Frontal cortex (tissue), 4 donors: Measurements from ENCODE around the gene ZBTB7C. TPM values are rescaled to one million over a fixed set of nuclear protein-coding genes. Genes with fewer than 3 reads are reported as not detected.

Experiments used
- DNase-seq, 2 donors: peaks; one replicate each; pipeline ENCODE4 v3.0.0; 2012; ENCODE audit warnings: low spot score in 2 of 2
- FAIRE-seq: peaks from 2 replicates; lab custom pipeline; 2012; peaks lifted over from hg19 to GRCh38; lab: Jason Lieb, UNC
- total RNA-seq: library from RNA; depleted of rRNA; stranded (reverse); fragments of >200 nt; gene quantifications from one replicate; pipeline ENCODE4 v1.2.3, GENCODE V29; 2014
- donor health status: control.
- donor health status: control.
- donor health status: control.

Gene ZBTB7C
- total RNA-seq, 1 donor from 2014 or later: 1.6 TPM

DNA sequence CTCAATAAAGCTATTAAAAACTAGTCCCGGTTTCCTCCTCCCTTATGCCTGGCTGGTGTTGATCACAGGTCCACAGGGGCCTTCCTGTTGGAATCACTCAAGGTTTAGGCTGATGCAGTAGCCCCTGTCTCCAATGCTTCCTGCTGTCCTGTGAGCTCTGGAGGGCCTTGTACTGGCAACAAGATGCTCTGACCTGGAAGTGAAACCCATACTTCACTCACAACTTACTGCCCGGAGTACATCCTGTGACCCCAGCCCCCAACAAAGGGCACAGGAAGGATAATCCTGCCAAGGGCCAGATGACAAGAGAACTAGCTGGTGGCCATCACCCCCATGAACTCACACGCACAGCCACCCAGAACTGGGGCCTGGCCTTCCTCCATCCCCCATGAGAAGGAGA is 50.3 kb downstream of the ZBTB7C start:
- FAIRE-seq (no peak), DNase-seq (no peak)

DNA sequence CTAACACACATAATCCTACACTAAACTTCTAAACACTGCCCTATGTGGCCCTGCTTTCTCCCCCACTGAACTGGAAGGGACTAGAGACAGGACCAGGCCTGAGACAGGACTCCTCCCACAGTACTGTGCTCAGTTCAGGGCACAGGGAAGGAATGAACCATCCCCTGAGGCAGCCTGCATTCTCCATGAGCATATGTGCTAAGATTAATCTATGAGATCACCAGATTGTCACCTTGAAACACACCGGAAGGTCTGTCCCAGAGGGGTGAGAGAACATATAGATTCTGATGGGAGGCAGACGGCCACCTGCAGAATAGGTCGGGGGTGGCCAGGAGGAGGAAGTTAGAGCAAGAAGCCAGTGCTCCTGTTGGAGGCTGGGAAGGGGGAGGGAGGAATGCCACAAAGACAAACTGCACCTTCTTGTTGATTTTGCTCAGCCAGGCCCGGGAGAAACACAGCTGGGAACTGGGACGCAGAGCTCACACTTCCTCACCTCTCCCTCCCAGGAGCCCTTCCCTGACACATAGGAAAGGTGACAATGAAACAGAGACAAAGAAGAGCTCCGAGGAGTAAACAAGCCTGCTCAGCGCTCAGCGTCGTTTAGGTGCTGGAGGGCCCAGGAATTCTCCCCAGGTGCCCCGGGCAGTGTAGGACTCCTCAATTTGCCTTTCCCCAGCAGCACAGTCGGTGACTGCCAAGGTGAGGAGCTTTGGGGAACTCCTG is 52.1 kb downstream of the ZBTB7C start:
- FAIRE-seq (no peak), DNase-seq (no peak)

GRCh38 chr18:48356151-48356745 is 52.9 kb downstream of the ZBTB7C start:
- FAIRE-seq (no peak), DNase-seq (no peak)

DNA sequence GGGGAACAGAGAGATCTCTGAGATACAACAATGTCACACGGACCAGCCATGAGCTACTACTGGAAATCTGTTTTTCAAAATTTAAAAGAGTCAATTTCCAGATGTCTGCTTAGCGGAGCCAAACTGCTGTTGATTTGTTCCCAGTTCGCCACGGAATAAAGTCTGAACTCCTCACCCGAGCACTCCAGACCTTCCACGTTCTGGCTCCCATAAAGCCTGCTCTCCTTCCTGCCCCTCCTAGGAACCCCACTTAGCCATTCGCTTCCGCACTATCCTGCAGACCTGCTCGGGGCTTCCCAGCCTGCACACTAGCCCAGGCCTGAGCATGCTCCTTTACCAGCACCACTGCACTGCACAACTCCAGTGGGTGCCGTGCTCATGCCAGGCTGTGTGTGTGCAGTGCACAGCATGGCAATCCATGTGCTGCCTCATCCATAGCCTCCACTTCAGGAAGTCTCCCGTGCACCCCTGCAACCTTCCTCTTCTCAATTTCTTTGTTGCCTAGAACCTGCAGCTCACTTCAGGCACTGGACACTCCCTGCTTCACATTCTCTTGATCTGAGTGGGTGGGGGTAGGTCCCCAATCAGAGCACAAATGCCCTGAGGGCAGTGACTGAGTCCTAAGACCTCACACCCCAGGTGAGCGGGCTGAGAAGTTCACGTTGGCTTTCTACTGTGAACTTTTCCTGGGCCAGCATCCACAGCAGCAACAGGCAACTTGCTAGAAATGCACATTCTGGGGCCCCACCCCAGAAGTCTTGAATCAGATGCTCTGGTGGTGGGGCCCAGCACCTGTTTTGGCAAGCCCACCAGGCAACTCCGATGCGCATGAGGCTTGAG is 53.7 kb downstream of the ZBTB7C start:
- FAIRE-seq (no peak), DNase-seq (no peak)

DNA sequence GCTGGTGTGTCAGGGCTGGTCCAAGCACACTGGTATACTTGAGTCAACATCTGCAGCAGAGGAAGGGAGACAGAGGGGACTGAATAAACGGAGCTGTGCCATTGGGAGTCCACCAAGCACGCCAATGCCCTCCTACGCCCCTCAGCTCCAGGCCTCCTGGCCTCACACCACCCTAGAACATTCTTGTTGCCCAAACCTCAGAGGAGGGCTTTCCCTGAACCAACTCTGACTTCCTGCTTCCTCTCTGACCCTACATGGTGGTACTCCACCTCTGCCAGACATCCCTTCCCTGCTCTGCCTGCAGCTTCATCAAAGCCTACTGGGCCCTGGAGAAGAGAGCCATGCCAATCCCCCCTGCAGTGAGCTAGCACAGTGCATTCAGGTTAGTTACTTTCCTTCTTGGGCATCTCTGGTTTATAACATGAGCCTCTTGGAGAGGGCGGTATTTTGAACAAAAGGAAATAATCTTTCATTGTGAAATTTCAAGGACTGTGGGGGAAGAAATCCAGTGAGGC is 54.4 kb downstream of the ZBTB7C start:
- FAIRE-seq (no peak), DNase-seq (no peak)

GRCh38 chr18:48352051-48352755 is 57.0 kb downstream of the ZBTB7C start:
- FAIRE-seq: no peak
- no peak for DNase-seq

DNA sequence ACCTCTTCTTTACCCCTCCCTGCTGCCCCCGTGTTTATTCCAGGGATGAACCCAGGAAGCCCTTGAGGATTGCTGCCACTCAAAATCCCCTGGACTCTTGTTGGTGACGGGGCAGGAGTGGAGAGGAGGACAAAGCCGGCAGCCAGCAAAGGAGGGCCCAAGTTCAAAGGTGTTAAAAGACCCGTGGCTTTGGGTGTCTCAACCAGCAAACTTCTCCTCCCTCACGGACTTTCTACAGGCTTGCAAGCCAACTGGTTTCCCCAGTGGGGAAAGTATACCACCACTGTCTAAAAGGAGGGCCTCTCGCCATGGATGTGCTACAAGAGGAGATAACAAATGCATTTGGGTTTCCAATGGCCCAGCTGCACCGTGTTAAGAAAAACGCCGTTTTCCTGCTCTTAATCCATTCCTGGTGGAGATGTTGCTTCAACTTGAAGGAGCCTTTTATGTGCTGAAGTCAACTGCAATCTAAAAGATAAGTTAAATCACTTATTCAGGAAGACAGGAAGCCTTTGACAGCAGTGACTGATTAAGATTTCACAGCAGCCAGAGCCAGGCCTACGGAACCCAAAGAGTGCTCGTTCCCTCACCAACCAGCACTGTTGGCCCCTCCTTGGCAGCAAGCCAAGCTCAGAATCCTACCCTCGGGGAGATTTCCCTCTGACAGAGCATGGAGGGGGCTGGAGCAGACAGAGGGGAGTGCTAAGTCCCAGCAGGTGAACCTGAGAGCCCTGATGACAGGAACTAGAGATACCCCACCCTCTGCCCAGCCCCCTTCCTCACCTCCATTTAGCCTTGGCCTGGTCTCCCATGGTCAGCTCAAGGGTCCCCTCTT is 57.8 kb downstream of the ZBTB7C start:
- no peak for FAIRE-seq
- DNase-seq: no peak

GRCh38 chr18:48348739-48349138 is 60.4 kb downstream of the ZBTB7C start:
- DNase-seq: no peak
- no peak for FAIRE-seq

GRCh38 chr18:48347756-48348326 is 61.3 kb downstream of the ZBTB7C start:
- DNase-seq (no peak), FAIRE-seq (no peak)

- FAIRE-seq (no peak), DNase-seq (no peak)
Observed at GRCh38 chr18:48345596-48345995, 63.6 kb downstream of the ZBTB7C start.

DNA sequence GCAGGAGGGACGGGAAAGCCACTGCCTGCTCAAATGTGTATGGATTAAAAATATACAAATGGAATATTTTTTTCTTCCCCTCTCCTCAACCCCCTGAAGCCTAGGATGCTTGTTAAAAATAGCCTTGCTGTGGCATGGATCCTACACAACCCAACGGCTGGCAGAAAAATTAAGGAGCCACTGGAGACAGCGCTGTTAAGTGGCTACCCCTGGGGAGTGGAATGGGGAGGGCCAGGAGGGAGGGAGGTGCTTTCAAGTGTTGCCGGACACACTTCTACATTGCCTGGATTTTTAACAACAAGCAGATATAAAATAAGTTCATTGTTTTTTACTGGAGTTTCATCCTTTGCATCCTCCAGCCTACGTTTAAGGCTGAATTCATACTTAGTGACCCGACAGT is 66.6 kb downstream of the ZBTB7C start:
- FAIRE-seq: no peak
- no peak for DNase-seq

- DNase-seq (no peak), FAIRE-seq (no peak)
Observed at GRCh38 chr18:48342125-48342524, 67.1 kb downstream of the ZBTB7C start.

GRCh38 chr18:48340560-48340959 is 68.6 kb downstream of the ZBTB7C start:
- no peak for DNase-seq
- FAIRE-seq: no peak

DNA sequence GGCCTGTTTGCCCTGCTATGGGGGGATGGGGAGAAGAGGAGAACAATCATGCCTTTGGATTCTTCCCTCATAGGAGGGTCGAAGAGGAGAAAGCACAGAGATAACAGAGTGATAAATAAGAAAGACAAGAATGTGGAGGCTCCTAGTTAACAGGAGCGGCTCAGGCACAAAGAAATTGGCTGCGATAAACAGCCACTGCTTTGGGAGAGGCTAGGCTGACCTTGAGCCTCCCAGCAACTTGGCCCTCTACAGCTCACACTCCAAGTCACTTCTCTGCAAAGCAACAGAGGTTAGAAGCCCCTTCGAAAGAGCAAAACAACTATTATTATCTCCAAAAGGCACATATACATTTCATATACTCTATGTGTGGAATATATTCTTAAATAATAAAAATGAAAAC is 69.5 kb downstream of the ZBTB7C start:
- no peak for FAIRE-seq
- DNase-seq: no peak

GRCh38 chr18:48338915-48339314 is 70.3 kb downstream of the ZBTB7C start:
- FAIRE-seq (no peak), DNase-seq (no peak)

DNA sequence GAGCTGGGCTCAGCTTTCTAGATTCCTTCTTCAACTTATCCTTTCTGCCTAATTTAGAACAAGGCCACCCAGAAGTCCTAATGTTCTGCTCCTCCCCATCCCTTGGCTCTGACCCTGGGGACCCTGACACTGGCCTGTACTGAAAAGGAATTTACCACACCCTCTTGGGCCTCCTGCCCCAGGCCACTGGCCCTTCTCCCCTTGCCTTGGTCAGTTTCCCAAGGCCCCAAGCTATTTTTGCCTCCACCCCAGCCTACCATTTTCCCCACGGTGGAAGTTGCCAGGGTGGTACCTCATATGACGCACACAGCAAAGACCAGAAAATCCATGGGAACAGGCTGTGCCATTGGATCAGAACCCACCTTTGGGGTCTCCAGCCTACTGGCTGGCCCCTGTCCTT is 72.1 kb downstream of the ZBTB7C start:
- FAIRE-seq: no peak

DNA sequence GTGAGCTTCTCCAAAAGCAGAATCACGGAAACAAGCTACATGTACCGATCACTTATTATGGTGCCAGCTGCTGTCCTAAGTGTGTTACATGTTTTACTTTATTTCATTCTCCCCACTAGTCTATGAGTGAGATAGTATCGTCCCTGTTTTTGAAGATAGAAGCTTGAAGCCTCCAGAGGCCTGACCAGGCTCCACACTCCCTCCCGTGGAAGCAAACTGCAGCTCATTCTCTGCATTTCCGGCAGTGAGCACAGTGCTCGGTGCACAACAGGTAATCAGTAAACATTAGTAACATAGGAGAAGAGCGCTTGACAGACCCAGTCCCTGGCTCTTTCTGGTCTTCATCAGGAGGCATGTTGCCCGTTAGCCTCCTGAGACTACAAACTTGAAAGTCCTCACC is 72.9 kb downstream of the ZBTB7C start:
- DNase-seq (no peak), FAIRE-seq (no peak)

More for the DNA sequence above, 72.1 kb downstream of the ZBTB7C start:
- DNase-seq: no peak

DNA sequence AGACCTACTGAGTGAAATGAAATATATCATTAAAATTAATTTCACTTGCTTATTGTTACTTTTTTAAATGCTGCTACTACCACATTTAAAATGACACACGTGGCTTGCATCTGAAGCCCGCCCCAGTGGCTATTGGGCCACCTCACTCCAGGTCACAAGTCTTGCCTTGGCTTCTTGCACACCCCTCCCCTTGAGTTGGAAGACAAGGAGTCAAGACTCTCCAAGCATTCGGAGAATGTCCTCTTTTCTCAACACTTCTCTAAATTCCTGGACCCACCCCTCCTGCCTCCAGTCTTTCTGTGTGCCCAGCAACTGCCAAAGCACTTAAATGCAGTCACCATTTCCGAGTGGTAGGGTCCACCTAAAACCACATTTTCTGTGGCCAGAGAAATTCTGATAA is 73.4 kb downstream of the ZBTB7C start:
- DNase-seq: no peak
- FAIRE-seq: no peak

- FAIRE-seq (no peak), DNase-seq (no peak)
Observed at GRCh38 chr18:48334845-48335244, 74.3 kb downstream of the ZBTB7C start.
